Superior temporal gyrus (tissue), 1 donor: ENCODE results near the gene ALDH1A2.

ENCODE experiments used
- DNase-seq: peaks from one replicate; pipeline ENCODE4 v3.0.0-alpha.2; 2016; ENCODE audit errors: extremely low spot score

ALDH1A2 gene

DNA sequence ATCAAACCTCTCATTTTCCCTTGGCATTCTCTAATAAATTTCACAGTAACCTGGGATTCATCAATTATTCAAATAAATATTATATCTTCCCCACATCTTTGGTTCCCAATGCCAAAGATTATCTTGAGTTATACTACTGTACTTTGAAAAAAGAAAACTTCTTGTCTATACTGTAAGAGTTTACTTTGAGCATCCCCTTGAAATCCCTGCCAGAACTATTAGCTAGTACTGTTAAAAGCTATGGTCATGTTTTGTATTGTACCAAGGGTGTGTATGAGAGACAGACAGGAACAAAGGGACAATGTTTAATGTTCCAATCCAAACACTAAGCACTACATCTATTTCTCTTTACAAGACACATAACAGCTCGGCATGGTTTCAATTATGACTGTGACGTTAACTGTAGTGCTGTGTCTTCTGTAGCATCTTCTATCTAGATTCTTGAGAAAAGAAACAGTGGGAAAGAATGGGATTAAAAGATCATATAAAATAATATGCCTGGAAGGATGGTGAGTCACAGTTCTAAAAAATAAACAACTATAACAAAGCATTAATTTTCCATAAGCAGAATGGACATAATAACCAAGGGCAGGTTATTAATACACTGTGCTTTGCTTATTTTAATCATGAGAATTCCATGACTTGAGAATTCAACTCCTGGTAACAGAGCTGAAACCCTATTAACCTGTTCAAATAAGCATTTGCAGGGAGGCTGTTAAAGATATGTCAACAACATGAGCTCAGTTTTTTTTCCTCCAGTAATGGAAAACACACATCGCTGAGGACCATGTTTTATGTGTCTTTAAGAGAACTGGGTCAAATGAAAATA lies 71.1 kb downstream of the ALDH1A2 start:
- no peak for DNase-seq

GRCh38 chr15:57993409-57994145 lies 71.9 kb downstream of the ALDH1A2 start:
- no peak for DNase-seq

DNA sequence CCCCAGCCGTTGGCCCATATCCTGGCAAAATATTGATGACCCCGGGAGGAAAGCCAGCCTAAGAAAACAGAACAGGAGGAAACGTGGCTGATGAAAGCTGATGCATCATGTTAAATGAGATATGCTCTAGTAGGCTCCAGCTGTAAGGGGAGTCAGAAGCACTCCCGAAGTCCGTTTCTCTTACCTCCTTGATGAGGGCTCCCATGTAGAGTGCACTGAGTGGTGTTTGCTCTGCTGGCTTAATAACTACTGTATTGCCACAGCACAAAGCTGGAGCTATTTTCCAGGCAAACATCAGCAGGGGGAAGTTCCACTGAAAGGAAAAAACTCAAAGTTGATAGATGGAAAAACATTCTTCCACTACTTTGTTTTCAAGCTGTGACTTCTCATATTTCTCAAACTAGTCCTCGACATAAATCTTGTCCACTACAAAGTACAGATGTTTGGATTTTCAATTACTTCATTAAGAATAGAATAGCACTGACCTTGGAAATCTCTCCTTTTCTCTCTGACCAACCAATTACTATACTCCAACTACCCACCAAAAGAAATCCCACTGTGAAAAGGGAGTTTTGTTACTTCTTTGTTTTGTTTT lies 72.7 kb downstream of the ALDH1A2 start:
- no peak for DNase-seq

- no peak for DNase-seq
Observed at GRCh38 chr15:57973534-57973933, 92.0 kb downstream of the ALDH1A2 start.

- DNase-seq, result no peak
Observed at GRCh38 chr15:57972864-57973263, 92.6 kb downstream of the ALDH1A2 start.

GRCh38 chr15:57969996-57970395 lies 95.5 kb downstream of the ALDH1A2 start:
- no peak for DNase-seq

DNA sequence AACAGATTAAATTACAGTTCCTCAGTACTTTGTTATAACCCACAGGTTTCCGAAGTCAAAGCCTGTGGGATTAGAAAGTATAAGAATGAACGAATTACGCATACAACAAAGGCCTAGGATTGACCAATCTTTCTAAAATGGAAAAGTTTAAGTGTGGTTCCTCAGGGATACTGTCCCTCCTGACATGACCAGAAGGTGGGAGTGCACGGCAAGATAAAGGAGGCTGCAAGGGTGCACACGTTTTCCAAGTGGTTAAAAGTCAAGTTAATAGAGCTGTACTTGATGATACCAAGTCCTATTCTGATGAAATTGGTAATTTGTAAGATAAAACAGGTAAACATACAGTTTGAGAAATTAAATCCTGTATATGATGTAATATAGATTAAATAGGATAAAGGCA lies 96.2 kb downstream of the ALDH1A2 start:
- DNase-seq, result no peak

DNA sequence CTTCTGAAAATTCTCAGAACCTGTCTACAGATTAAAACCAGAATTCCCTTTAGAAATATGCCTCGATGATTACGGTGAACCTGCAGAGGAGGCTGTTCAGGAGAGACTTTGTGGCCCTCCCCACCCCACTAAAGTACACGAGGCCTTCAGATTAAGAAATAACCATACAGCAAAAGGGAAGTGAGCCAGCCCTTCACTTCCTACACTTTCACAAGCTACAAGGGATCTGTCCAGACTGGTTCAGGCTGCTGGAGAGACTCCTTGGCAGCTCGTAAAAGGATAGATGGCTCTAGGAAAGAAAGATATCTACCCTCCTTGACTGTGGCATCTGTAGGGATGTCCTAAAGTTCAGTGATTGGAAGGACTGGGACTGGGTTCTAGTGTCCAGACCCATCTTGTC lies 102.6 kb downstream of the ALDH1A2 start:
- no peak for DNase-seq

GRCh38 chr15:57961919-57962318 lies 103.6 kb downstream of the ALDH1A2 start:
- DNase-seq, result no peak

- no peak for DNase-seq
Observed at GRCh38 chr15:57957113-57957512, 108.4 kb downstream of the ALDH1A2 start.

- no peak for DNase-seq
Observed at GRCh38 chr15:57953874-57954273, 111.6 kb downstream of the ALDH1A2 start.

- no peak for DNase-seq
Observed at GRCh38 chr15:57951328-57951932, 114.1 kb downstream of the ALDH1A2 start.

DNA sequence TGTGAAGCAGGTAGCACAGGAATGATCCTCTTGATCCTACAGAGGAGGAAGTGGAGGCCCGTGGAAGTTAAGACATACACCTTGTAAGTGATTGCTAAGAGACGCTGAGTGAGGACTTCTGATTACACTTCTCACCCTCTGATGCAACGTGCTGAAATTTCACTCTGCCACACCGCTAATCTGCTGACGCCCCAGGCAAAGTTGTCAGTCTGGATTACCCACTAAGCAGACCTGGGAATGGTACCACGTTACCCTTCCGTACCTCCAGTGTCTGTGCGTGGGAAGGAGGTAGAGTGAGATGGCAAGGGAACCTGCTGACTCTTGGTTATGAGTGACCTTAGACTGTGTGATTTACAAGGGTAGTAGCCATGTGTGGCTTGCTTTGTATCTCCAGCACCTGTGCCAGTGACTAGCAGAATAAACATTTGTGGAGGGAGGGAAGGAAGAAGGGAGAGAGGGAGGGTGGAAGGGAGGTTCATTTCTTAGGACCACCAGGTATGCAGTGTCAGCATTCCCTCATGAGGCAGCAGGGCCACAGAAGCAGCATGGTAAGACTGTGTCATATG lies 115.0 kb downstream of the ALDH1A2 start:
- no peak for DNase-seq

DNA sequence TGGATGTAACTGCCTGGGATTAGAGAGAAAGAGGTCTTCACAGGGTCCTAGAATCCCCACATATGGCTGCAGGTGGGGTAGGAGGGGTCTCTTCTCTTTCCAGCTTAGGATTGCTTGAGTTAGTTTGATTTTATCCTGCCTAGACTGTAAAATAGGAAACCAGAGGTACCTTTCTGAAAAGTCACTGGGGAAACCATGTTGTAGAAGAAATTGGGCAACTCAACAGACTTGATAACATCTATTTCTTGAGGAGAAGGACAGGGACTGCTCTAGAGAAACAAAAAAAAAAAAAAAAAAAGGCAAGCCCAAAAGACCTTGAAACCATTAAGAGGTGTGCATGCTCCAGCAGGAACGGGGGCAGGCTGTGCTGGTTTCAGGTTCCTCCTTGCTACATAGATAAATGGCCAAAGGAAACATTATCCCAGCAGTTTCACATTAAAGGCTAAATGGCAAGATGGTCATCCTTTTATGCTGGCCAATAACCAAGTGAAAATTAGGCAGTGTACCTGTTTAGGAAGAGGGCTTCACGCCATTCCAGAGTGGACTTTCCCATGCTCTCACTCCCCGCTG lies 116.1 kb downstream of the ALDH1A2 start:
- DNase-seq, result no peak

GRCh38 chr15:57948351-57949289 lies 116.9 kb downstream of the ALDH1A2 start:
- DNase-seq, result no peak

DNA sequence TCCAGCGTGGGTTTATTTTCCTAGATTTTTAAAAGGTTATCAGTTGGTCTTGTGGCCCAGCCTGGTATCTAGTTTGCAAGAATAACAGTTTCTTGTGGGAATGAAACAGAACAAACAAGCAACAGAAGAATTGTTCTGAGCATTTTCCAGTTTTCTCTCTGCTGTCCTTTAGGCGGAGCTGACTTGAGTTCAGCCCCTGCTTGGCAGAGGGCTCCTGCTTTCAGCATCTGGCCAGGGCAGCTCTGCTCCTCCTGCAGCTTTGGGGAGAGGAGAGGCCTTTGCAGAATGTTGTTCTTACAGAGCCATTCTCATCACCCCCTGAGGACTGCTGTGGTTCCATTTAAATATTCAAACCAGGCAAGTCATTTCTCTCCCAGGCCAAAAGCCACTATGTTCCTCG lies 117.7 kb downstream of the ALDH1A2 start:
- DNase-seq, result no peak

- DNase-seq, result no peak
Observed at GRCh38 chr15:57947282-57947681, 118.2 kb downstream of the ALDH1A2 start.

- no peak for DNase-seq
Observed at GRCh38 chr15:57946491-57947048, 118.9 kb downstream of the ALDH1A2 start.

- no peak for DNase-seq
Observed at GRCh38 chr15:57945616-57946015, 119.9 kb downstream of the ALDH1A2 start.

DNA sequence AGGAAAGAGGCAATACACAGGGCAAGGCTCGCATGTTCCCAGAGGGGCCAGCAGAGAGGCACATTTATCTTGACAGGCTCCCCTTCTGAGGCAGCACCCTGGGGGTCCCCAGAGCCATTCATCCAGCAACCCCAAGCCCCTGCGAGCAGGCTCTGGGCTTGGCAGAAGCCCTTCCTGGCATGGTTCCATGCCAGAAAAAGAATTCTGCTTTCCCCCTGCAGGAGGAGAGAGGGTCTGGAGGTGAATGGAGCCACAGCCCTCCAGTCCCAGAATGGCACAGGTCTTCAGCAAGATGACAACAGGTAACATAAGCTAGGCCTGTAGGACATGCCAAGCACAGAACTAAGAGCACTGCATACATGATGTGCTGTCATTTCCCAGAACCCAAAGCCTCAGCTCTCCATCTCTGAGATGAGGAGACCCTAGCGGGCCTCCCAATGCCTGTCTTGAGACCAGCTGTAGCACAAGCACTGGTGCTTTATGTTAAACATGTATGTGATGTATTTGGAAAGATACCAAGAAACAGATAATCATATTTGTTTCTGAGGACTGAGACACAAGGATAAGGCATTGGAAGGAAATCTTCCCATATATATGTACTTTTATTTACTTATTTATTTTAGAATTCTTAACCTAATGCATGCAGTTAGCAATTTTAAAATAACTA lies 121.6 kb downstream of the ALDH1A2 start:
- no peak for DNase-seq
